Left ventricle myocardium superior (tissue), 1 donor: ENCODE data around the gene DSCAM. TPM values are rescaled to one million over a fixed set of nuclear protein-coding genes. Genes with fewer than 3 reads are reported as not detected.
"Not testable (repeated sequence)": the region's sequence is repeated elsewhere in the genome, so short reads cannot be mapped to it uniquely, and the experiment has no call there.

Experiments used
- ATAC-seq: fragments of 200-7000 bp; cut with Tn5 transposase; one replicate; pipeline ENCODE4 v1.9.1; 2020; ENCODE audit warnings: mild to moderate bottlenecking, moderate library complexity
- DNase-seq: peaks from one replicate; pipeline ENCODE4 v3.0.0-alpha.2; 2020
- intact Hi-C: fragments of 100-400 bp; cut with micrococcal nuclease; formaldehyde crosslinking; loops from one replicate; pipeline ENCODE4 v1.11.0; 2022
- total RNA-seq: library from RNA; stranded (reverse); fragmentation: NEBNext Ultra II Directional; extraction: Animal tissue kit (Norgen Biotek cat#: 25700); gene quantifications from one replicate; pipeline ENCODE4 v1.2.1, GENCODE V29; 2021
- donor health status: DM: no; HTN: yes; CAD: no; lungs with severe emphysema.

DSCAM gene
- total RNA-seq, 1 donor from 2014 or later = not detected

GRCh38 chr21:40043423-40043822 is 803.5 kb downstream of the DSCAM start:
- DNase-seq = no peak
- peak; percentile 66 for ATAC-seq
- intact Hi-C loops = no loop called here

GRCh38 chr21:40041446-40041845 is 805.5 kb downstream of the DSCAM start:
- intact Hi-C loops = no loop called here
- ATAC-seq = no peak
- DNase-seq = no peak

- ATAC-seq, DNase-seq, intact Hi-C loops: not testable (repeated sequence)
These were observed 813.7 kb downstream of the DSCAM start for GRCh38 chr21:40033156-40033782.

GRCh38 chr21:40029888-40030287 is 817.1 kb downstream of the DSCAM start:
- ATAC-seq (no peak), DNase-seq (no peak)
- intact Hi-C loops = no loop called here

- DNase-seq, intact Hi-C loops, ATAC-seq: not testable (repeated sequence)
These were observed 818.6 kb downstream of the DSCAM start for GRCh38 chr21:40028393-40028792.

GRCh38 chr21:40021558-40022351 is 825.2 kb downstream of the DSCAM start:
- ATAC-seq (no peak), DNase-seq (no peak)
- intact Hi-C loops = no loop called here

GRCh38 chr21:40020651-40021050 is 826.3 kb downstream of the DSCAM start:
- intact Hi-C loops = no loop called here
- DNase-seq = no peak
- no peak for ATAC-seq

- DNase-seq (no peak), ATAC-seq (no peak)
- intact Hi-C loops = no loop called here
These were observed 828.0 kb downstream of the DSCAM start for GRCh38 chr21:40018871-40019475.

- intact Hi-C loops = no loop called here
- DNase-seq (no peak), ATAC-seq (no peak)
These were observed 830.3 kb downstream of the DSCAM start for GRCh38 chr21:40016667-40017066.

GRCh38 chr21:40016234-40016633 is 830.7 kb downstream of the DSCAM start:
- DNase-seq (no peak), ATAC-seq (no peak)
- intact Hi-C loops = no loop called here

GRCh38 chr21:40015818-40016217 is 831.1 kb downstream of the DSCAM start:
- intact Hi-C loops = no loop called here
- DNase-seq (no peak), ATAC-seq (no peak)

GRCh38 chr21:40014394-40014793 is 832.6 kb downstream of the DSCAM start:
- ATAC-seq (no peak), DNase-seq (no peak)
- intact Hi-C loops = no loop called here

GRCh38 chr21:40013001-40013735 is 833.8 kb downstream of the DSCAM start:
- intact Hi-C loops = no loop called here
- DNase-seq = no peak
- no peak for ATAC-seq

- intact Hi-C loops = no loop called here
- no peak for ATAC-seq
- no peak for DNase-seq
These were observed 835.6 kb downstream of the DSCAM start for GRCh38 chr21:40011371-40011770.

GRCh38 chr21:40002978-40003377 is 844.0 kb downstream of the DSCAM start:
- no peak for ATAC-seq
- DNase-seq = no peak
- intact Hi-C loops = no loop called here

- intact Hi-C loops = no loop called here
- ATAC-seq = no peak
These were observed 862.5 kb downstream of the DSCAM start for GRCh38 chr21:39984286-39984991.

GRCh38 chr21:39980241-39980820 is 866.6 kb downstream of the DSCAM start:
- intact Hi-C loops = no loop called here
- no peak for ATAC-seq
- no peak for DNase-seq

More at GRCh38 chr21:39984286-39984991, 862.5 kb downstream of the DSCAM start:
- no peak for DNase-seq

- no peak for ATAC-seq
- intact Hi-C loops = no loop called here
These were observed 867.6 kb downstream of the DSCAM start for GRCh38 chr21:39979321-39979720.

GRCh38 chr21:39976800-39977199 is 870.2 kb downstream of the DSCAM start:
- DNase-seq = no peak
- intact Hi-C loops = no loop called here
- ATAC-seq = no peak

More at GRCh38 chr21:39979321-39979720, 867.6 kb downstream of the DSCAM start:
- DNase-seq = no peak
